ENCODE results near the gene CCDC92.

Gene CCDC92

GRCh38 chr12:123971449-123971769 is 1.2 kb downstream of the CCDC92 start:
- TF ChIP-seq CTCF (conservative IDR thresholded peaks at IDR 0.05) = no peak
- peak overlapping the region; percentile 99 for H3K27ac ChIP-seq

- TF ChIP-seq CTCF (conservative IDR thresholded peaks at IDR 0.05) = no peak
- no peak overlapping the region for H3K27ac ChIP-seq
Measured at GRCh38 chr12:123967121-123967586, 5.5 kb downstream of the CCDC92 start.

- TF ChIP-seq CTCF (conservative IDR thresholded peaks at IDR 0.05) = no peak
- no peak overlapping the region for H3K27ac ChIP-seq
Measured at GRCh38 chr12:123966596-123966995, 6.0 kb downstream of the CCDC92 start.

GRCh38 chr12:123965382-123965781 is 7.2 kb downstream of the CCDC92 start:
- no peak for TF ChIP-seq CTCF (conservative IDR thresholded peaks at IDR 0.05)
- no peak overlapping the region for H3K27ac ChIP-seq

- no peak overlapping the region for H3K27ac ChIP-seq
- TF ChIP-seq CTCF (conservative IDR thresholded peaks at IDR 0.05) = no peak
Measured at GRCh38 chr12:123963821-123964220, 8.8 kb downstream of the CCDC92 start.

- no peak for TF ChIP-seq CTCF (conservative IDR thresholded peaks at IDR 0.05)
- no peak overlapping the region for H3K27ac ChIP-seq
Measured at GRCh38 chr12:123962513-123962912, 10.1 kb downstream of the CCDC92 start.

GRCh38 chr12:123961585-123962345 is 10.9 kb downstream of the CCDC92 start:
- TF ChIP-seq CTCF (conservative IDR thresholded peaks at IDR 0.05) = no peak
- peak overlapping the region; percentile 49 for H3K27ac ChIP-seq
